GM21526 (cell line): ENCODE results near the gene ABCB1.
"Not testable (repeated sequence)": the region's sequence is repeated elsewhere in the genome, so short reads cannot be mapped to it uniquely, and the experiment has no call there.

Source experiments
- ATAC-seq: cut with Tn5 transposase; IDR thresholded peaks from one replicate; pipeline ENCODE4 v1.9.1; 2021; ENCODE audit warnings: moderate library complexity; ENCODE audit not compliant: unreplicated experiment, low FRiP score

ABCB1 gene

DNA sequence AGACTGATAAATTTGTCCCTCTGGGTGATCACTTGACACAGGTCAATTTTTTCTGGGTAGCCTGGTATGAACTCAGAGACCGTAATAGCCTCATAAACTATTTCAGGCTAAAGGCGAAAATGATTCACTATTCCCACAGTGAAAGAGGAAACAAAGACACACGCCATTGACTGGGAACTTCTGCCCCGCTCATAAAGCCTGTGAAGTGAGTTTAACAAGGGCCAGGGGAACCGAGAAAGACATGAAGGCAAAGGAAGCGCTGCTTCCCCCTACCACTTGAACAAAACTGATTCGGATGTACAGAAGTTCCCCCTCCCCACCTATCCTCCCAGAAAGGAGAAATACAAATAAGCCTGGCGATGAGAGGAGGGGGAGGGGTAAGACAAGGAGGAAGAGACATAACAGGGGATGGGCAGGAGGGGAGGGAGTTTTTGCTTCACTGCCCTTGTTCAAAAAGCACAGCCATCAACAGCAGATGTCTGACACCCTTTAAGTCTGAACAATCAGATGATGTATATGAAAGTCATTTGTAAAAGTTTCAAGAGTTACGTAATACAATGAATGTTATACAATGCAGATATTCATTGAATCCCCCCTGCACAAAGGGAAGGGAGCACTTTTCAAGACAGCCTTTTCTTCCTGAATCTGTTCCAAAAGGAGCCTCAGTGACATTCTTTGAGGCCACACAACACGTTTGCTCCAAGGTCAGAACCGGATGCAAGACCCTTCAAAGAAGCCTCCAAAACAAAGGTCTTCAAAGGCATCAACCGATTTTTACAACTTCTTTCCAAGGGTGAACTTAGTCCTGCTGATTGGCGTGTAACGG, 125.9 kb downstream of the ABCB1 start:
- peak; percentile 68 for ATAC-seq

DNA sequence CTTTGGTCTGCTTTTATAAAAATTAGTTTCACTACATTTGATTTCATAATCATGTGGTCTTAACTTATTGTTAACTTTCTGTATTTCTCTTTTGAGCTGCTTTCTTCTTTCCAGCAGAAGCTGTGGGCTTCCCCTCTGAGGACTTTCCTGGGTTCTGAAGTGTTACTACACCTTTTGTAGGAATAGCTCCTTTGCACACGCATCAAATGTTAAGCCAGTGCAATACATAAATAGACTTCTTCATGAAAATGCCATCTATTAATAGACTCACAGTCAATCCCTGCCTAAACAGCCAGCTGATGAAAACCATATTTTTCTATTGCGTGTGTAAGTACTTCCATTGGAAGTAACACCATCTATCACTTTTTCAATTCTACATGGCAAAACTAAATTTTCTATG, 126.7 kb downstream of the ABCB1 start:
- ATAC-seq, result no peak

DNA sequence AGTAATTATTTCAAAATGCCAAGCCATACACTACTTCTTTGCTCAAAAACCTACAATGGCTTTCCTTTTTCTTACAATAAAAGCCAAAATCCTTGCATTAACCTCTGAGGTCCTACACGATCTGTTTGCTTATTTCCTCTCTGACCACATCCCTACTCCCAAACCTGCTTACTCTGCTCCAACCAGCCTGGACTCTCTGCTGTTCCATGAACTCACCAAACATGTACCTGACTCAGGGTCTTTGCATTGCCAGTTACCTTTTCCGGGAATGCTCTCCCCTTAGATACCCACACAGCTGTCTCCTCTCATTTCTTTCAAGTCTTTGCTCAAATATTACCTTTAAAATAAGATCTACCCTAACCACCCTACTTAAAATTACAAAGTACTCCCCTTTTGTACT, 127.5 kb downstream of the ABCB1 start:
- ATAC-seq, result no peak

DNA sequence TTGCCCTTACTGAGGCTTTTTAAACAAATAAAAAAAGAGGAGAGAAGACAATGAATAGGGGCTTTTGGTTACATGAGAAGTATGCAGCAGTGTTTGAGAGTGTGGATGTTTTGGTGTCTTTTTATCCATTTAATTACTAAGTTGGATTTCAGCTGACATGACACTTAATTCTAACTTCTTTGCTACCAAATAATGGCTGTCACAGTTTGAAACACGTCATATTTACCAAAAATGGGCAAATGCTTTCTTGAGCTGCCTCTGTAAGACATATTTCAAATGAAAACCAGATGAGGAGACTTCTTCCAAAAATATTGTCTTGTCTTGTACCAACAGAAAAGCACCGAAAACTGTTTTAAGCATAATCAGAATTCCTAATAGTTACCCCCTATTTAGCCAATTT, 129.2 kb downstream of the ABCB1 start:
- ATAC-seq, result no peak

DNA sequence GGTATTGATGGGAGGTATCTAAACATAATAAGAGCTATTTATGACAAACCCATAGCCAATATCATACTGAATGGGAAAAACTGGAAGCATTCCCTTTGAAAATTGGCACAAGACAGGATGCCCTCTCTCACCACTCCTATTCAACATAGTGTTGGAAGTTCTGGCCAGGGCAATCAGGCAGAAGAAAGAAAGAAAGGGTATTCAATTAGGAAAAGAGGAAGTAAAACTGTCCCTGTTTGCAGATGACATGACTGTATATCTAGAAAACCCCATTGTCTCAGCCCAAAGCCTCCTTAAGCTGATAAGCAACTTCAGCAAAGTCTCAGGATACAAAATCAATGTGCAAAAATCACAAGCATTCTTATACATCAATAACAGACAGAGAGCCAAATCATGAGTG, 131.5 kb downstream of the ABCB1 start:
- not testable (repeated sequence) for ATAC-seq

DNA sequence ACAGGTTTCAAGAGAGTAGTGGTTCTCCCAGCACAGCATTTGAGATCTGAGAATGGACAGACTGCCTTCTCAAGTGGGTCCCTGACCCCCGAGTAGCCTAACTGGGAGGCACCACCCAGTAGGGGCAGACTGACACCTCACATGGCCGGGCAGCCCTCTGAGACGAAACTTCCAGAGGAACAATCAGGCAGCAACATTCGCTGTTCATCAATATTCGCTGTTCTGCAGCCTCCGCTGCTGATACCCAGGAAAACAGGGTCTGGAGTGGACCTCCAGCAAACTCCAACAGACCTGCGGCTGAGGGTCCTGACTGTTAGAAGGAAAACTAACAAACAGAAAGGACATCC, 135.2 kb downstream of the ABCB1 start:
- not testable (repeated sequence) for ATAC-seq

DNA sequence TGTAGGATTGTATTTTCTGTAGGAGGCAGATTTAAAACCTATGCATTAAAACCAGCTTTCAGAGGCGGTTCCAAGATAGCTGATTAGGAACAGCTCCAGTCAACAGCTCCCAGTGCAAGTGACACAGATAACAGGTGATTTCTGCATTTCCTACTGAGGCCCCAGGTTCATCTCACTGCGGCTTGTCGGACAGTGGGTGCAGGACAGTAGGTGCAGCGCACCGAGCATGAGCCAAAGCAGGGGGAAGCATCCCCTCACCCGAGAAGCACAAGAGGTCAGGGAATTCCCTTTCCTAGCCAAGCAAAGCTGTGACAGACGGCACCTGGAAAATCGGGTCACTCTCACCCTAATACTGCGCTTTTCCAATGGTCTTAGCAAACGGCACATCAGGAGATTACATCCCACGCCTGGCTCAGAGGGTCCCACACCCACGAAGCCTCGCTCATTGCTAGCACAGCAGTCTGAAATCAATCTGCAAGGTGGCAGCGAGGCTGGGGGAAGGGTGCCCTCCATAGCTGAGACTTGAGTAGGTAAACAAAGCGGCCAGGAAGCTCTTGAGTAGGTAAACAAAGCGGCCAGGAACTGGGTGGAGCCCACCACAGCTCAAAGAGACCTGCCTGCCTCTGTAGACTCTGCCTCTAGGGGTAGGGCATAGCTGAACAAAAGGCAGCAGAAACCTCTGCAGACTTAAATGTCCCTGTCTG, 135.7 kb downstream of the ABCB1 start:
- not testable (repeated sequence) for ATAC-seq

DNA sequence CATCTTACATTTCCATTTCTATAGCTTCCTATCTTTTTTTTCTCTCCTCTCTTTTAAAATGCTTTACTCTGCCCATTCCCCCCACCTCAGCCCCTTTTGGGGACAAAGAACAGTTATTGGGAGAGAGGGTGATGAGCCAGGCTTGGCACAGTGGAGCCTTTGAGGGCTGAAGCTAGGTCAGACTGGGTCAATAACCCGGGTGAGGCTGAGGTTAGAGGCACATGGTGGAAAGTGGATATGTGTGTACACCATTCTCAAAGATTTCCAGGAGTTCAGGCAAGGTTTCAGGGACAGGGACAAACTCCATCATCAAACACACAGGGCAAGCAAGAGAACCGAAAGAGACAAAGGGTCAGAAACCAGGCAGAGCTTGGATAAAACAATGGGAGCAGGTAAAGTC, 136.7 kb downstream of the ABCB1 start:
- ATAC-seq, result no peak

DNA sequence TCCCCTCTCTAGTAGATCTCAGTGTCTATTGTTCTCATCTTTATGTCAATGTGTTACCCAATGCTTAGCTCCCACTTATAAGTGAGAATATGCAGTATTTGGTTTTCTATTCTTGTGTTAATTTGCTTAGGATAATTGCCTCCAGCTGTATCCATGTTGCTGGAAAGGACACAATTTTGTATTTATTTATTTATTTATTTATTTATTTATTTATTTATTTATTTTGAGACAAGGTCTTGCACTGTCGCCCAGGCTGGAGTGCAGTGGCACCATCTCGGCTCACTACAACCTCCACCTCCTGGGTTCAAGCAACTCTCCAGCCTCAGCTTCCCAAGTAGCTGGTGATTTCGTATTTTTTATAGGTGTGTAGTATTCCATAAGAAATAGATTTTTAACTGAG, 140.2 kb downstream of the ABCB1 start:
- ATAC-seq, result not testable (repeated sequence)

DNA sequence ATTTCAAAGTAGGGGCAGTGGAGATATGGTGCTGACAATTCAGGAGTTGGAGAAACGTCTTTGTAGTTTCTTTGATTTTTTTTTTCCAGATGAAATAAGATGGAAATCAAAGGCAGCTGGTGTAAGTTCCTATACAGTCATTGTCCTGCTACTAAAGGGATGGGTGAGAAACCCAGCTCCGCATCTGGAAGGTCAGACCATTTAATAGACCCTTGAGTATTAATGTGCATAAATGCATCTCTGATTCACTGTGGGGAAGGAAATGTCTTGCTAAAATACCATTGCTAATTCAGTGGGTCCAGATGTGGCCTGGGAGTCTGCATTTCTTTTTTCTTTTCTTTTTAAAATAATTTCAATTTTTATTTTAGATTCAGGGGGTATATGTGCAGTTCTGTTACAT, 140.7 kb downstream of the ABCB1 start:
- ATAC-seq, result no peak

DNA sequence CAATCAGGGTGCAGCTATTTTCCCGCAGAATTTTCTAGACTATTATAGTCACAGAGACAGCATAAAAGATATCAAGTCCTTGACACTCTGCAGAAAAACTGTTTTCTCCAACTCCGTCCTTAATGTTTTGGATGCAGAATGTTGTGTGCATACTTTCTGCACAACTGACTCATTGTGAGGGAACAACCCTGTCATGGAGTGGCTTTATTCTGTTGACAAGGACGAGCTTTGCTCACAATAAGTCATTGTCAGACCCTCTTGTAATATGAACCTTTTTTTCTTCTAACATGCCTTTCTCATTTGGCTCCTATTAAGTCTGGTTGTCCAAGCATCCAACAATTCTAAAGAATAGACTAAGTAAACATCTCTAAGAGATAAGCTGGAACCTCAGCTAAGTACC, 142.5 kb downstream of the ABCB1 start:
- ATAC-seq, result no peak

DNA sequence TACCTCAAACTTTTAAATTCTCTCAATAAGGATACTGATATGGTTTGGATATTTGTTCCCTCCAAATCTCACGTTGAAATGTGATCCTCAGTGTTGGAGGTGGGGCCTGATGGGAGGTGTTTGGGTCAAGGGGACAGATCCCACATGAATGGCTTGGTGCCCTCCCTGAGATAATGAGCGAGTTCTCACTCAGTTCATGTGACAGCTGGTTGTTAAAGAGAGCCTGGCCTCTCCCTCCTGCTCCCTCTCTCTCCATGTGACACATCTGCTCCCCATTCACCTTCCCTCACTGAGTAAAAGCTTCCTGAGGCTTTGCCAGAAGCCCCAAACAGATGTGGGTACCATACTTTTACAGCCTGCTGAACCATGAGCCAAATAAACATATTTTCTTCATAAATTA, 144.4 kb downstream of the ABCB1 start:
- ATAC-seq, result no peak
